Measurements from ENCODE around the gene ITGAX.

Gene ITGAX

GRCh38 chr16:31376705-31377104 lies 21.7 kb downstream of the ITGAX start:
- no peak for DNase-seq

- no peak for DNase-seq
These were observed 22.4 kb downstream of the ITGAX start for GRCh38 chr16:31377210-31377903.

GRCh38 chr16:31380201-31380600 lies 25.2 kb downstream of the ITGAX start:
- DNase-seq = no peak

GRCh38 chr16:31382485-31383161 lies 27.6 kb downstream of the ITGAX start:
- DNase-seq = peak; percentile 18

GRCh38 chr16:31385680-31386079 lies 30.7 kb downstream of the ITGAX start:
- DNase-seq = no peak

GRCh38 chr16:31386157-31386984 lies 31.4 kb downstream of the ITGAX start:
- DNase-seq = no peak

- DNase-seq = no peak
These were observed 33.6 kb downstream of the ITGAX start for GRCh38 chr16:31388535-31388934.

- DNase-seq = no peak
These were observed 35.6 kb downstream of the ITGAX start for GRCh38 chr16:31390504-31391041.

GRCh38 chr16:31393056-31393455 lies 38.1 kb downstream of the ITGAX start, which contains the start of gene ITGAD:
ITGAD (plus strand) TSS chr16:31393335; CDS start chr16:31393361, 26 bp downstream.
- DNase-seq = no peak

- no peak for DNase-seq
These were observed 40.7 kb downstream of the ITGAX start for GRCh38 chr16:31395647-31396046.

GRCh38 chr16:31397096-31397660 lies 42.2 kb downstream of the ITGAX start:
- no peak for DNase-seq

- no peak for DNase-seq
These were observed 42.7 kb downstream of the ITGAX start for GRCh38 chr16:31397701-31398100.

- DNase-seq = no peak
These were observed 45.2 kb downstream of the ITGAX start for GRCh38 chr16:31400191-31400590.

- DNase-seq = no peak
These were observed 46.5 kb downstream of the ITGAX start for GRCh38 chr16:31401436-31401835.

- no peak for DNase-seq
These were observed 47.7 kb downstream of the ITGAX start for GRCh38 chr16:31402687-31403086.

GRCh38 chr16:31403590-31404352 lies 48.8 kb downstream of the ITGAX start:
- DNase-seq = no peak

GRCh38 chr16:31404353-31405064 lies 49.5 kb downstream of the ITGAX start:
- DNase-seq = no peak

- no peak for DNase-seq
These were observed 52.4 kb downstream of the ITGAX start for GRCh38 chr16:31407406-31407805.

- no peak for DNase-seq
These were observed 54.5 kb downstream of the ITGAX start for GRCh38 chr16:31409433-31409832.

GRCh38 chr16:31410082-31410481 lies 55.1 kb downstream of the ITGAX start:
- DNase-seq = no peak

Data from effector CD8-positive, alpha-beta T cell (primary cell).